Progenitor cell of endocrine pancreas (in vitro differentiated cells): ENCODE data around the gene DNAJB1. TPM values are rescaled to one million over a fixed set of nuclear protein-coding genes. Genes with fewer than 3 reads are reported as not detected.
A peak's percentile ranks its signal among the peaks of the same experiment; 100 is the strongest.

Source experiments
- DNase-seq: peaks from one replicate; pipeline ENCODE4 v3.0.0; 2021; ENCODE audit warnings: low spot score; ENCODE audit not compliant: unreplicated experiment
- H3K27ac Mint-ChIP-seq: 2 replicates; pipeline ENCODE4 v1.8.0; 2021; ENCODE audit warnings: mild to moderate bottlenecking, moderate library complexity, mixed read lengths
- H3K27me3 Mint-ChIP-seq: 2 replicates; pipeline ENCODE4 v1.8.0; 2021; ENCODE audit warnings: mixed read lengths
- H3K36me3 Mint-ChIP-seq: 2 replicates; pipeline ENCODE4 v1.8.0; 2022; ENCODE audit warnings: mixed read lengths; ENCODE audit not compliant: insufficient read depth
- H3K4me1 Mint-ChIP-seq: 2 replicates; pipeline ENCODE4 v1.8.0; 2021; ENCODE audit warnings: low read depth, mixed read lengths
- H3K4me3 Mint-ChIP-seq: 2 replicates; pipeline ENCODE4 v1.8.0; 2021; ENCODE audit warnings: low read depth, mild to moderate bottlenecking, moderate library complexity, mixed read lengths
- H3K9me3 Mint-ChIP-seq: 2 replicates; pipeline ENCODE4 v1.8.0; 2021; ENCODE audit warnings: low read depth, mixed read lengths
- total RNA-seq: library from RNA; stranded (reverse); gene quantifications from 2 replicates; pipeline ENCODE4 v1.2.1, GENCODE V29; 2021
- TF ChIP-seq, protein P1 (sequence below): fragments of 200-600 bp; sonication (generic); IDR thresholded peaks from one replicate; pipeline ENCODE4 v1.5.0; 2021; ENCODE audit warnings: antibody characterized with exemption, mild to moderate bottlenecking; ENCODE audit not compliant: unreplicated experiment

The DNAJB1 gene
- total RNA-seq, 1 donor from 2014 or later: 97.0 TPM

DNA sequence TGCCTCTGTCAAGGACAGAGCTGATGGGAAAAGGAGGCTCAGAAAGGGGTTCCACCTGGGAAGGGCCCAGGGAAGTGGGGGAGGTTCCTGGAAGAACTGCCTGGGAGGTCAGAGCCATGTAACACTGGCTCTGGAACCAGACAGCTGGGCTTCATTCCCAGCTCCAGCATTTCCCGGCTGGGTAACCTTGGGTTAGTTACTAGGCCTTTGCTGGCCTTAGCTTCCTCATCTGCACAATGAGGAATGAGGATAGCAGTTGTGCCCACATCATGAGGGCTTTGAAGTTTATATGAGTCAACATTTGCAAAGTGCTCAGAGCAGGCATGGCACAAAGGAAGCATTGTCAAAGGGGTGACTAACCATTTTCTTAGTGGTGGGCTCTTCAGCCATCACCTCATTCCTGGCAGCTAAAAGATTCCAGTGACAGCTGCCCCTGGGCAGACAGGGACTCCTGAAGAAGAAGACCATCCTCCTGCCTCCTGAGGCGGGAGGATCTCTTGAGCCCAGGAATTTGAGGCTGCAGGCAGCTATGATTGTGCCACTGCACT lies 1.7 kb upstream of the DNAJB1 start:
- no peak for DNase-seq
- peak overlapping the region; percentile 91 for H3K27ac Mint-ChIP-seq
- TF ChIP-seq, protein P1, sequence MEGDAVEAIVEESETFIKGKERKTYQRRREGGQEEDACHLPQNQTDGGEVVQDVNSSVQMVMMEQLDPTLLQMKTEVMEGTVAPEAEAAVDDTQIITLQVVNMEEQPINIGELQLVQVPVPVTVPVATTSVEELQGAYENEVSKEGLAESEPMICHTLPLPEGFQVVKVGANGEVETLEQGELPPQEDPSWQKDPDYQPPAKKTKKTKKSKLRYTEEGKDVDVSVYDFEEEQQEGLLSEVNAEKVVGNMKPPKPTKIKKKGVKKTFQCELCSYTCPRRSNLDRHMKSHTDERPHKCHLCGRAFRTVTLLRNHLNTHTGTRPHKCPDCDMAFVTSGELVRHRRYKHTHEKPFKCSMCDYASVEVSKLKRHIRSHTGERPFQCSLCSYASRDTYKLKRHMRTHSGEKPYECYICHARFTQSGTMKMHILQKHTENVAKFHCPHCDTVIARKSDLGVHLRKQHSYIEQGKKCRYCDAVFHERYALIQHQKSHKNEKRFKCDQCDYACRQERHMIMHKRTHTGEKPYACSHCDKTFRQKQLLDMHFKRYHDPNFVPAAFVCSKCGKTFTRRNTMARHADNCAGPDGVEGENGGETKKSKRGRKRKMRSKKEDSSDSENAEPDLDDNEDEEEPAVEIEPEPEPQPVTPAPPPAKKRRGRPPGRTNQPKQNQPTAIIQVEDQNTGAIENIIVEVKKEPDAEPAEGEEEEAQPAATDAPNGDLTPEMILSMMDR: no peak

DNA sequence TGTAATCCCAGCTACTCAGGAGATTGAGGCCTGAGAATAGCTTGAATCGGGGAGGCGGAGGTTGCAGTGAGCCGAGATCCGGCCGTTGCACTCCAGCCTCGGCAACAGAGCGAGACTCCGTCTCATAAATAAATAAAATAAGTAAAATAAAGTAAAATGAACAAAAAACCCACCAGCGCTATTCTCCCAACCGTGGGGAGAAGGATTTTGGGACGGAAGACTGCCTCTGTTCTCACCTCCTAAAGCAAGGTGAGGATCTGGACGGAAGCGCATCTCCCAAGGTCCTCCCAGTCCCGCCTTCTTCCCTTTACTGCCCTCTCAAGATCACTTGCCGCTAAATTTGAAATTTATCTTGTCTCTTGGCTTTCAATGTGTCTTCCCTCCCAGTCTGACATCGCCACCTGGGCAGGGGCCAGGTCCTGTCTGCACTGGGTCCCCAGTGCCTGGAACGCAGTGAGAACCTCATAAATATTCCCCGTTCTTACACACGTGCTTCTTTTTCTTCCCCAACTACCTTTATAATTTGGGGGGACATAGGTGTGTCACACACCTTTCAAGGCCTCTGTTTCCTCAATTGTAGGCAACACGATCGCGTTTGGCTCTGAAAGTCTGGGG lies 1.2 kb upstream of the DNAJB1 start:
- no peak overlapping the region for H3K4me3 Mint-ChIP-seq
- H3K9me3 Mint-ChIP-seq: no peaks in the 10 kb centered on the region
- H3K4me1 Mint-ChIP-seq: peaks cover 35% of the 10 kb centered on the region
- DNase-seq: no peak
- H3K36me3 Mint-ChIP-seq: peaks cover 18% of the 10 kb centered on the region
- H3K27me3 Mint-ChIP-seq: no peaks in the 10 kb centered on the region
- peak overlapping the region; percentile 91 for H3K27ac Mint-ChIP-seq
- TF ChIP-seq, protein P1: no peak

More for the DNA sequence above, 1.7 kb upstream of the DNAJB1 start:
- no peaks in the 10 kb centered on the region for H3K27me3 Mint-ChIP-seq
- peaks cover 13% of the 10 kb centered on the region for H3K36me3 Mint-ChIP-seq
- H3K9me3 Mint-ChIP-seq: no peaks in the 10 kb centered on the region
- H3K4me3 Mint-ChIP-seq: no peak overlapping the region
- H3K4me1 Mint-ChIP-seq: peaks cover 30% of the 10 kb centered on the region

DNA sequence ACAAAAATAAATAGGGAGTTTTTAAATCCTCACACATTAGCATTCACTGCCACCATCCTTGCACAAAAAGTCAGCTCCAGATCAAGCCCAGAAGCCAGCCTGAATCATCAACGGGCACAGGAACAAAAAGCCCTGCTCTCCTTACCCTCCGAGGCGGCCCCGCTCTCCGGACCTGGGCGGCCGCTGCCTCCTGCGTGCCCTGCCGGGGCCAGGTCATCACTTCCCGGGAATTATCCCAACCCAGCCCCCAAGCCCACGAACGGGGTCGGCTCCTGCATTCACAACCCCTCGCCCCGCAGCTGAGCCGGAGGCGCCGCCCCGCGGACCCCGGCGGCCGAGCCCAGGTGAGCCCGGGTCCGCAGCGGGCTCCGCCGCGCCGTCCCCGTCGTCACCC lies 754 bp downstream of the DNAJB1 start:
- H3K36me3 Mint-ChIP-seq: peaks cover 20% of the 10 kb centered on the region

DNA sequence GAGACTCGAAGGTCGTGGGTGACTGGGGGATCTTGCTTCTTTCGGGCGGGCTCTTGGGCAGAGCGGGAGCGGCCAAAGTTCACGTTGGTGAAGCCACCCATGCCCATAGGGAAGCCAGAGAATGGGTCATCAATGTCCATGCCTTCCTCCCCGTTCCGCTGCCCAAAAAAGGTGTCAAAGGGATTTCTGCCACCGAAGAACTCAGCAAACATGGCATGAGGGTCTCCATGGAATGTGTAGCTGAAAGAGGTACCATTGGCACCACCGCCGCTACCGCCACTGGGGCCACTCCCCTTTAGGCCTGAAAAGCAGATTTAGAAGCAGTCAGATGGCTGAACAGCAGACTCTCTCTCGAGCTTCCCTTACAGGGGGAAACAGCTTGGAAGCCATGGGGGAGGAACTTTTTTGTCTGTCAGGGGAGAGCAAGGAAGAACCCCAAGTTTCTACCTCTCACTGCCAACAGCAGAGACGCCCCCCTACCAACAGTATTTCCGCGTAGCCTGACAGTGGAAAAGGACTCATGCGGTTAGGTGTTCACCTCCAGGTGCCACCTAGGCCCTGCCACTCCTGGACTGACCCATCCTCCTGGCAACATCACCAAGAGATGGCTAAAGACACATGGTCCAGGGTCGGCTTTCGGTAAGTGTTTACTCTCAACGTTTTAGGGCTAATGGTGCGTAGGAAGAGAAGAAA lies 1.3 kb downstream of the DNAJB1 start:
- no peaks in the 10 kb centered on the region for H3K9me3 Mint-ChIP-seq
- DNase-seq: no peak
- peak overlapping the region; percentile 91 for H3K4me3 Mint-ChIP-seq
- peaks cover 20% of the 10 kb centered on the region for H3K36me3 Mint-ChIP-seq
- peaks cover 31% of the 10 kb centered on the region for H3K4me1 Mint-ChIP-seq
- TF ChIP-seq, protein P1: no peak
- H3K27me3 Mint-ChIP-seq: no peaks in the 10 kb centered on the region
- peak overlapping the region; percentile 85 for H3K27ac Mint-ChIP-seq

More for the DNA sequence above, 754 bp downstream of the DNAJB1 start:
- DNase-seq: no peak
- peaks cover 36% of the 10 kb centered on the region for H3K4me1 Mint-ChIP-seq
- peak overlapping the region; percentile 85 for H3K27ac Mint-ChIP-seq
- no peaks in the 10 kb centered on the region for H3K9me3 Mint-ChIP-seq
- TF ChIP-seq, protein P1: no peak
- H3K27me3 Mint-ChIP-seq: no peaks in the 10 kb centered on the region
- H3K4me3 Mint-ChIP-seq: peak overlapping the region; percentile 91

DNA sequence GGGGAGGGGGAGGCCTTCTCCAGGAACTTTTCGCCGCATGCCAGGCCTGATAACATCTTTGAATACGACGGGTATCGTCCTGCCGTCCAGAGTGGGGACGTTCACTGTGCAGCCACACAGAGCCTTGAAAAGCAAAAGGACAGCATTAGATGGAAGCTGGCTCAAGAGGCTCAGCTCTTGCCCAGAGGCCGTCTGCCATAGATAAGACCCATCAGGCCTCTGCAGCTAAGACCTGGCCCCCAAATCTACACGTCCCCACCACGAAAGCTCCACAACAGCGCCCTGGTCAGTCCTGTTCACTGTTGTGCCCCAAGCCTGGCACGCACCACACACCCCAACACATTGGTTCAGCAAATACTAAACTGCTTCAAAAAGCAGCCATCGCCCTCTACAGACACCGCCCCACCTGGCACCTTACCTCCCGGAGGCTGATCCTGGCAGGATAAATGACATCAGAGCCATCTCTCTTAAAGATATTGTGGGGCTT lies 2.1 kb downstream of the DNAJB1 start:
- no peak for DNase-seq
- no peaks in the 10 kb centered on the region for H3K27me3 Mint-ChIP-seq
- TF ChIP-seq, protein P1: no peak
- peak overlapping the region; percentile 91 for H3K4me3 Mint-ChIP-seq
- no peaks in the 10 kb centered on the region for H3K9me3 Mint-ChIP-seq
- peaks cover 31% of the 10 kb centered on the region for H3K4me1 Mint-ChIP-seq
- peak overlapping the region; percentile 38 for H3K27ac Mint-ChIP-seq
- peaks cover 20% of the 10 kb centered on the region for H3K36me3 Mint-ChIP-seq
